Measurements from ENCODE around the gene TTLL9.

DNA sequence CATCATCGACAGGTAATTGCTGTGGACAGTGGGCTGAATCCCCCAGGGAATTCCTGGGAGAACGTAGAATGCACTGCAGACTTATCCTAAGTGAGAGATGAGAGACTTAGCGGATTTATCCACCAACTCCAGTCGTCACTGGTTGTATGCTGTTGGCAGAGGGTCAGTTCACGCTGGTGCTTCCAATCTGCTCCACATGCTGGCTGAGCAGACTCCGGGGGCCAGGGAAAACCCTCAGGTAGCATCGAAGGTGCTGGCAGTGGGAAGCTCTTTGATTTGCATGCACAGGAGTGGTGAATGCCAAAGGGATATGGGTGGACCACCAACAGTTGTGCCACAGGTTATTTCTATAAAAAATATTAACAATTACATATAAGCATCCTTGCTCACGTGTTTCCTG, 20.2 kb downstream of the TTLL9 start:
- TF ChIP-seq EZH2 (IDR thresholded peaks at IDR 0.05; ENCODE audit: borderline replicate concordance, insufficient read depth, low read depth, low read length, poor library complexity, severe bottlenecking), result no peak
- TF ChIP-seq, protein P1, sequence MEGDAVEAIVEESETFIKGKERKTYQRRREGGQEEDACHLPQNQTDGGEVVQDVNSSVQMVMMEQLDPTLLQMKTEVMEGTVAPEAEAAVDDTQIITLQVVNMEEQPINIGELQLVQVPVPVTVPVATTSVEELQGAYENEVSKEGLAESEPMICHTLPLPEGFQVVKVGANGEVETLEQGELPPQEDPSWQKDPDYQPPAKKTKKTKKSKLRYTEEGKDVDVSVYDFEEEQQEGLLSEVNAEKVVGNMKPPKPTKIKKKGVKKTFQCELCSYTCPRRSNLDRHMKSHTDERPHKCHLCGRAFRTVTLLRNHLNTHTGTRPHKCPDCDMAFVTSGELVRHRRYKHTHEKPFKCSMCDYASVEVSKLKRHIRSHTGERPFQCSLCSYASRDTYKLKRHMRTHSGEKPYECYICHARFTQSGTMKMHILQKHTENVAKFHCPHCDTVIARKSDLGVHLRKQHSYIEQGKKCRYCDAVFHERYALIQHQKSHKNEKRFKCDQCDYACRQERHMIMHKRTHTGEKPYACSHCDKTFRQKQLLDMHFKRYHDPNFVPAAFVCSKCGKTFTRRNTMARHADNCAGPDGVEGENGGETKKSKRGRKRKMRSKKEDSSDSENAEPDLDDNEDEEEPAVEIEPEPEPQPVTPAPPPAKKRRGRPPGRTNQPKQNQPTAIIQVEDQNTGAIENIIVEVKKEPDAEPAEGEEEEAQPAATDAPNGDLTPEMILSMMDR (IDR thresholded peaks at IDR 0.05), result no peak

All from B cell (primary cell).